C1 segment of cervical spinal cord (tissue), 14 donors: ENCODE data around the gene ZFYVE28.

ENCODE experiments used
- DNase-seq, 14 donors: peaks; one replicate each; lab custom pipeline; 2025; lab: John Stamatoyannopoulos, UW

The ZFYVE28 gene

GRCh38 chr4:2428496-2429213 lies 10.2 kb upstream of the ZFYVE28 start:
- no peak for DNase-seq

- DNase-seq, result no peak
These were observed 9.2 kb upstream of the ZFYVE28 start for GRCh38 chr4:2427383-2428334.

GRCh38 chr4:2426711-2427275 lies 8.3 kb upstream of the ZFYVE28 start:
- DNase-seq, result no peak

- no peak for DNase-seq
These were observed 7.6 kb upstream of the ZFYVE28 start for GRCh38 chr4:2426069-2426397.

GRCh38 chr4:2425386-2426068 lies 7.1 kb upstream of the ZFYVE28 start:
- no peak for DNase-seq

- peak in 1 of 14 donors; percentile 36 for DNase-seq
These were observed 6.1 kb upstream of the ZFYVE28 start for GRCh38 chr4:2424581-2424980.

- no peak for DNase-seq
These were observed 5.2 kb upstream of the ZFYVE28 start for GRCh38 chr4:2423695-2424094.

- DNase-seq, result no peak
These were observed 4.6 kb upstream of the ZFYVE28 start for GRCh38 chr4:2423066-2423465.

GRCh38 chr4:2421928-2422327 lies 3.5 kb upstream of the ZFYVE28 start:
- DNase-seq, result no peak

GRCh38 chr4:2419814-2420213 lies 1.4 kb upstream of the ZFYVE28 start:
- no peak for DNase-seq

GRCh38 chr4:2418650-2419571 lies 466 bp upstream of the ZFYVE28 start, which contains the start of gene CFAP99:
Gene CFAP99 (plus strand): TSS chr4:2418955.
- peak; percentile 50 to 98 (median 91) for DNase-seq

GRCh38 chr4:2417226-2417764 lies 1.1 kb downstream of the ZFYVE28 start:
- peak in 1 of 14 donors; percentile 35 for DNase-seq

GRCh38 chr4:2416564-2417225 lies 1.8 kb downstream of the ZFYVE28 start:
- DNase-seq, result peak in 1 of 14 donors; percentile 42

- peak in 2 of 14 donors; percentile 3 to 22 for DNase-seq
These were observed 2.4 kb downstream of the ZFYVE28 start for GRCh38 chr4:2415881-2416563.

GRCh38 chr4:2415213-2415612 lies 3.2 kb downstream of the ZFYVE28 start:
- no peak for DNase-seq

GRCh38 chr4:2413821-2414610 lies 4.4 kb downstream of the ZFYVE28 start:
- DNase-seq, result no peak

GRCh38 chr4:2412885-2413716 lies 5.3 kb downstream of the ZFYVE28 start:
- peak in 13 of 14 donors; percentile 37 to 91 (median 65) for DNase-seq

GRCh38 chr4:2412534-2412884 lies 5.9 kb downstream of the ZFYVE28 start:
- DNase-seq, result no peak
